Measurements from ENCODE around the gene RNF10.
A peak's percentile ranks its signal among the peaks of the same experiment; 100 is the strongest.
"Not testable (repeated sequence)": the region's sequence is repeated elsewhere in the genome, so short reads cannot be mapped to it uniquely, and the experiment has no call there.

RNF10 gene

GRCh38 chr12:120528861-120529525 lies 5.2 kb upstream of the RNF10 start, which contains the start of gene COQ5:
TSS of gene COQ5 (minus strand) at chr12:120529158. CDS start at chr12:120529141, 17 bp downstream.
- peak; percentile 74 for DNase-seq (ENCODE audit: low read depth)

GRCh38 chr12:120529641-120530417 lies 4.3 kb upstream of the RNF10 start:
- no peak for DNase-seq (ENCODE audit: low read depth)

GRCh38 chr12:120530418-120530761 lies 3.8 kb upstream of the RNF10 start:
- DNase-seq (ENCODE audit: low read depth), result not testable (repeated sequence)

DNA sequence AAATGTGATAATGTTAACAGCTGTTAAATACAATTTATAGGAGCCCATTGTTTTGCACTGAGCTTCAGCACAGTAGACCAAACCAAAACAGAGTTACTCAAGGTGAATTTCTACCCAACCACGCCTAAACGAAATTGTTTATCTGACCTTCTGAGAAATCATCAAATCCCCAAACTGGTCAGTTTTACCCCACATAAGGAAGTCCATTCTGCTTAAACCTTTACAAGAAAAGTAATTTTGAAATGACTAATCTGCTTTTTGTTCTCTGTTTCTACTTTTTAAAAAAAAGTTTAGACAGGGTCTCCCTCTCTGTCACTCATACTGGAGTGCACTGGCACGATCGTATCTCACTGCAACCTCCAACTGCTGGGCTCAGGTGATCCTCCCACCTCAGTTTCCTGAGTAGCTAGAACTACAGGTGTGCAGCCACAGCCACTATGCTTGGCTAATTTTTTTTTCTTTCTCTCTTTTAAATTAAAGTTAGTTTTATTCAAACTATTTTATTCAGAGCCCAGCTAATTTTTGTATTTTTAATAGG lies 1.4 kb upstream of the RNF10 start:
- DNase-seq (ENCODE audit: low read depth), result no peak

- DNase-seq (ENCODE audit: low read depth), result peak; percentile 24
These were observed 823 bp downstream of the RNF10 start for GRCh38 chr12:120534703-120535655.

DNA sequence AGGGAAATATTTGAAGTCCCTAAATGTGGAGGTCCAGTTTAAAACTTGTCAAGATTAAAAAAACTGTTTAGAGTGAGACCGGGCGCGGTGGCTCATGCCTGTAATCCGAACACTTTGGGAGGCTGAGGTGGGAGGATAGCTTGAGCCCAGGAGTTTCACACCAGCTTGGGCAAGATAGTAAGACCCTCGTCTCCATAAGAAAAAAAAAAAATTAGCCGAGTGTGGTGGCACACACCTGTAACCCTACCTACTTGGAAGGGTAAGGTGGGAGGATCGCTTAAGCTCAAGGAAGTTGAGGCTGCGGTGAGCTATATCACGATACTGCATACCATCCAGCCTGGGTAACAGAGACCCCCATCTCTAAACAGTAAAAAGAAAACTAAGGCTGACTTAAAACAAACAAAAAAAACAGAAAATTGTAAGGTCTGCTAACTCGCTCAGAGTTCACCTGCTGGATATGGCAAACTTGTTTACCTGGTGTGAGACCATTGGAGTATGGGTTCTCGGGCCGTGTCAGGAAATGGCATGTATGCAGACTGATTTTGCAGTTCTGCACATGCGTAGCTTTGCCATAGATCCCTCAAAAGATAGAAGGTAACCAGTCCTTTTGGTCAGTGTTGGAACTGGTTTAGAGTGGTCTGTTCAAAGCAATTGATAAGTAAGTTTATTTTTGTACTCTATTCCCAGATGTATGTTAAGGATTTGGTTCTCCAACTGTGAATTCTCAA lies 2.1 kb downstream of the RNF10 start:
- DNase-seq (ENCODE audit: low read depth), result no peak

DNA sequence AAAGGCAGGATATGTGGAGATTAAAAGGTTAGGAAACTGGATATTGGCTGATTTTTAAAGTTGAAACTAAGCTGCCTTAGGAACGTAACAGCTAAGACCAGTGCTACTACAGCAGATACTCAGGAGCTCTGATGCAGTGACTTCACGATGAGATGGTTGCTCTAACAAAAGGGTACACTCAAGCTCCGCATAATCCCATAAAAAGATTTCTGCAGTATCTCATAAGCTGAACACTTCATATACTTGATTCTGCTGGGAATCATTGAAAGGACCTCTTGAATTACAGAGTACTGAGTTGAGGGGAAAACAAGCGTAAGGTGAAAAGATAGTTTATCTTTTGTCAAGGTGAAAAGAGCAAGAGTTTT lies 3.7 kb downstream of the RNF10 start:
- no peak for DNase-seq (ENCODE audit: low read depth)

GRCh38 chr12:120538281-120539156 lies 4.4 kb downstream of the RNF10 start:
- DNase-seq (ENCODE audit: low read depth), result no peak

DNA sequence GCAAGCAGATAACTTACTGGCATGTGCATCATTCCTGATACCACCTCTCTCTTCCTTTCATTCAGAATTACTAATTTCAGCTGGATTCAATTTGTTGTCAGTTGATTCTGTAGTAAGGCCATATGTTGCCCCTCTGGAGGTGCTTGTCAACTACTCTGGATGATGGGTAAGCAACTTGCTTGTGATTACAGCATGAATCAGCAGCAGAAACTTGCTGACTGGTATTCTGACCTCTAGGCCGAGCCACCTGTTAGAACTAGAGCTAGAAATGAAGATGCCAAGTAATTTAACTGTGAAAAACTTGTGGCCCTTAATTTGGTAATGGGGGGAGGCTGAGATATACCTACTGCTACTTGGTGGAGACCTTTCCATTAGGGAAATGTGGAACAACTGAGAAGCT lies 5.1 kb downstream of the RNF10 start:
- DNase-seq (ENCODE audit: low read depth), result no peak

GRCh38 chr12:120540445-120540844 lies 6.3 kb downstream of the RNF10 start:
- DNase-seq (ENCODE audit: low read depth), result no peak

DNA sequence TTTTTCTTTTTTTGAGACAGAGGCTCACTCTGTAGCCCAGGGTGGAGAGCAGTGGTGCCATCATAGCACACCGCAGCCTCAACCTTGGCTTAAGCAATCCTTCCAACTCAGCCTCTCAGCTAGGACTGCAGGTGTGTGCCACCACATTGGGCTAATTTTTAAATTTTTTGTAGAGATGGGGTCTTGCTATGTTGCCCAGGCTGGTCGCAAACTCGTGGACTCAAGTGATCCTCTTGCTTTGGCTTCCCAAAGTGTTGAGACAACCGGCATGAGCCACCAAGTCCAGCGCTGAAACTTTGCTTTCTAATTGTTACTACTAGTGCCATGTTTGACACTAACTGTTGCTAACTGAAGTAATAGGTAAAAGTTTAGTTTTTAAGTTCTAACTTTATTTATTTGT lies 8.0 kb downstream of the RNF10 start:
- no peak for DNase-seq (ENCODE audit: low read depth)

DNA sequence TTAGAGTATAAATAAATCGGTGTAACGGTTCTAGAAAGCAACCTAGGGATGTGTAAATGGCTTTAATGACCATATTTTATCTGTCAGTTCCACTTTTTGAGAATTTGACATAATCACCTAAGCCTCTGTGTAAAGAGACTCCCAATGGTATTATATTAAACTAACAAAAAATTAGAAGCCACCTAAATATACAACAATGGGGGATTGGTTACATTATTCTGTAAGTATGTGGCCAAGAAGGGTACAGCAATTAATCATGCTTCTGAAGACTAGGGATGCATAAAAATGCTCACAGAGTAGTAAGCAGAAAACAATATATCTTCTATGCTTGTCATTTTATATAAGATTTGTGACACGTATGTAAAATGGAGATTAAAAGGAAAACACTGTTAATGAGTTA lies 10.5 kb downstream of the RNF10 start:
- no peak for DNase-seq (ENCODE audit: low read depth)

GRCh38 chr12:120546050-120546386 lies 11.9 kb downstream of the RNF10 start:
- no peak for DNase-seq (ENCODE audit: low read depth)

DNA sequence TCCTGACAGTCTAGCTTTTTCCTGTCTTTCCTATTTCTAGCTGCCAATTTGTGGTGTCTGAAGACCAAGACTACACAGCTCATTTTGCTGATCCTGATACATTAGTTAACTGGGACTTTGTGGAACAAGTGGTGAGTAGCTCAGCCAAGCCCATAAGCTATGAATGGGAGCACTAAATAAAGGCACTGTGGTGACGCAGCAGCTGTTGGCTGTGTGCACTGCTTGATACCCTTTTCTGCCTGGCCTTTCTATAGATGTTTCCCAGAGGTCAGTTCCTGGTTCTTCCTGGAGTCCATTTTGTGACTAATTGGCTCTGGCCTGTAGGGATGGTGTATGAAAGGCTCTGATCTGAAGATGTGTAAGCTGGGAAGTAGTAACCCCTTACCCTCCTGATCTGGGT lies 20.5 kb downstream of the RNF10 start:
- DNase-seq (ENCODE audit: low read depth), result no peak

GRCh38 chr12:120557589-120557988 lies 23.4 kb downstream of the RNF10 start:
- no peak for DNase-seq (ENCODE audit: low read depth)

- no peak for DNase-seq (ENCODE audit: low read depth)
These were observed 28.8 kb downstream of the RNF10 start for GRCh38 chr12:120562906-120563305.

DNA sequence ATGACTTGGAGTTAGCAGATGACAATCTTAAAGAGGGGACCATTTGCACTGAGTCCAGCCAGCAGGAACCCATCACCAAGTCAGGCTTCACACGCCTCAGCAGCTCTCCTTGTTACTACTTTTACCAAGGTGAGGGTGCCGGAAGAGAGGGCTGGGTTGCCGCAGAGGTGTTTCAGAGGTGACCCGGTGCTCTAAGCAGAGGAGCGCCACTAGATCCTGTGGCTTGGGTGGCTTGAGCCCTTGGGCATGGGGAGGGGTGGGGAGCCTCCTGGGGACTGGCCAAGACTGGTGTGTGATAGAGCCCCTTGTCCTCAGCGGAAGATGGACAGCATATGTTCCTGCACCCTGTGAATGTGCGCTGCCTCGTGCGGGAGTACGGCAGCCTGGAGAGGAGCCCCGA lies 29.3 kb downstream of the RNF10 start:
- no peak for DNase-seq (ENCODE audit: low read depth)

- DNase-seq (ENCODE audit: low read depth), result no peak
These were observed 37.1 kb downstream of the RNF10 start for GRCh38 chr12:120571299-120571698.

DNA sequence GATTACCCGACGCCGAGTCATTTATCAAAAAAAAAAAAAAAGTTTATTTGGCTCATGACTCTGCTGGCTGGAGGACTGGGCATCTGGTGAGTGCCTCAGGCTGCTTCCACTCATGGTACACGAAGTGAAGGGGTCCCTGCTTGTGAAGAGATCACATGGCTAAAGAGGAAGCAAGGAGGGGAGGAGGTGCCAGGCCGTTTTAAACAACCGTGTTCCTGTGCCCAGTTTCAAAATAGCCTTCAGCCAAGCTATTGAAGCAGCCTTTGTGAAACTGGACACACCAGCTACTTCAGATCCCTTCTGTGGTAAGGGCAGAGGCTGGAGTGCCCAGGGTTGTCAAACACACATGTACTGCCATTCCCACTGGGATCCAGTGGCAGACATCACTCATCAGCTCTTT lies 39.4 kb downstream of the RNF10 start:
- DNase-seq (ENCODE audit: low read depth), result no peak

- no peak for DNase-seq (ENCODE audit: low read depth)
These were observed 40.0 kb downstream of the RNF10 start for GRCh38 chr12:120574106-120574505.

DNA sequence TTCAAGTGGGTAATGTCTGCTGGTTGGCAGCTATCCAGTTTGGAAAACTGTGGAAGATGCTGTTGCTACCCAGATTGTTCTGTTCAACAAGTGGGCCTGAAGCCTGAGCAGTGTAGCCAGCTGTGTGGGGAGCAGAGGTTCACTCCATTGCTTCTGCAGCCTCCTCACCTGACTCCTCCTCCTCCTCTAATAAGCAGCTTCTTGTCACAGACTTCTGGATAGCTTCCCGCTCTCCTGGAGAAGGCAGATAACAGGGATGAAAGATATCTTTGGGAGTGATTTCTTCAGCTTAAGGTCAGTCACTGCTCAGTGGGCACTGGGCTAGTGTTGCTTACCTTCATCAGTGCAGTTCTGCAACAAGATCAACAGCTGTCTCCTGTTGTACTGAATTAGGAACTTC lies 45.0 kb downstream of the RNF10 start:
- DNase-seq (ENCODE audit: low read depth), result no peak

All from stimulated activated CD4-positive, alpha-beta T cell treated with anti-CD3 and anti-CD28 coated beads, Interleukin-2, amount 100 ng/mL, for 4 hours (primary cell).